Naive B cell (primary cell): ENCODE results near the gene CMSS1. TPM values are rescaled to one million over a fixed set of nuclear protein-coding genes. Genes with fewer than 3 reads are reported as not detected.

Source experiments
- ATAC-seq, 2 donors: fragments of 150-1000 bp; cut with Tn5 transposase; 2 replicates each; pipeline ENCODE4 v1.10.0; 2021; ENCODE audit warnings: low read depth in 2 of 2, mild to moderate bottlenecking in 2 of 2, moderate library complexity in 2 of 2
- DNase-seq: peaks from one replicate; pipeline ENCODE4 v3.0.0; 2022
- H3K27ac Mint-ChIP-seq, 6 donors: one replicate each; pipeline ENCODE4 v1.8.0; 2020 to 2022; ENCODE audit warnings: mild to moderate bottlenecking in 6 of 6, mixed read lengths in 6 of 6, moderate library complexity in 5 of 6, inconsistent platforms in 2 of 6
- H3K27me3 Mint-ChIP-seq, 3 donors: one replicate each; pipeline ENCODE4 v1.8.0; 2021 to 2022; ENCODE audit warnings: mixed read lengths in 3 of 3, mild to moderate bottlenecking in 1 of 3
- H3K36me3 Mint-ChIP-seq, 2 donors: one replicate each; pipeline ENCODE4 v1.8.0; 2020 to 2022; ENCODE audit warnings: mixed read lengths in 2 of 2, inconsistent platforms in 1 of 2, mild to moderate bottlenecking in 1 of 2
- H3K4me1 Mint-ChIP-seq, 3 donors: one replicate each; pipeline ENCODE4 v1.8.0; 2020 to 2022; ENCODE audit warnings: mixed read lengths in 3 of 3, inconsistent platforms in 1 of 3, mild to moderate bottlenecking in 1 of 3, moderate library complexity in 1 of 3
- H3K4me3 Mint-ChIP-seq, 8 donors: one replicate each; pipeline ENCODE4 v1.8.0; 2020 to 2022; ENCODE audit warnings: mild to moderate bottlenecking in 8 of 8, mixed read lengths in 8 of 8, moderate library complexity in 8 of 8, inconsistent platforms in 2 of 8
- H3K9me3 Mint-ChIP-seq, 7 donors: one replicate each; pipeline ENCODE4 v1.8.0; 2020 to 2022; ENCODE audit warnings: mixed read lengths in 7 of 7, mild to moderate bottlenecking in 5 of 7, inconsistent platforms in 2 of 7, moderate library complexity in 1 of 7
- polyA plus RNA-seq, 6 donors: library from polyadenylated mRNA; unstranded; fragments of 300-500 nt; fragmentation: Illumina TruSeq; gene quantifications; one replicate each; pipeline ENCODE4 v1.2.3, GENCODE V29; 2021; ENCODE audit warnings: low read depth in 6 of 6

The CMSS1 gene
- polyA plus RNA-seq, 6 donors from 2014 or later = 18.6 to 80.3 (median 26.7) TPM

DNA sequence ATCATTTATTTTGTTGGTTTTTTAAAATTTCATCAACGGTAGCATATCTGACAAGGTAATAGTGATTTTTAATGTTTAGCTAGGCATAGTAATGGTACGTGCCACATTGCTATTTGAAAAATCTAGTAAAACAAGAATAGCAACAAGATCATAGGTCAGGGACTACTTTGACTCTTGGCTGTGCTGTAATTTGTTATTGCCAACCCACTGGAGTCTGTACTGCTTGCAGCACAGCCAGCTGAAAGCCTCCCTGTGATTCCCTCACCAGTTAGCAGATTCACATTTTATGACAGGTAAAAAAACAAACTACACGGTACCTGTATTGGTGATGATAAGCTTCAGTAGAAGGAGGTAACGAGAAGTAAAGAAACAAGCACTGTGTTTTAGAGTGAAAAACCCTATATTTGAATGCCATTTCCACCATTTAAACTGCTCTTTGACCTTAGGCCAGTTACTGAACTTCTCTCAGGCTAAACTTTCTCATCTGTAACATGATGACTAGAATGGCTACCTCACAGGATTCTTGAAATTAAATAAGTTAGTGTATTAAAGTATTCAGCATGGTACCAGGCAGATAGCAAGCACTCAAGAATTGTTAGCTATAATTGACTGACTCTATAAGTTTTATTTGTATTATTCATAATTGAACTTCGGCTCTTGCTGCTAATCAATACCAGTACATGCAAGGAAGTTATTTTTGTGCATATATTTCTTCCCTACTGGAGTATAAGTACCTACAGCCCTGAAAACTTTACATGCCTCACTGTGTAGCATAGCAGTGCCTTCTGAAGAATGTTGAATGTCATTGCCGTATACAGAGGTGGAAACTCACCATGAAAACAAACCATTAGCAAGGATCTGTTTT, 280.5 kb downstream of the CMSS1 start:
- H3K27ac Mint-ChIP-seq = no peak overlapping the region
- H3K4me1 Mint-ChIP-seq = peaks cover 4 to 11% (median 7%) of the 10 kb centered on the region in 3 donors
- DNase-seq (no peak), ATAC-seq (no peak)
- H3K27me3 Mint-ChIP-seq = no peaks in the 10 kb centered on the region
- H3K4me3 Mint-ChIP-seq = no peak overlapping the region
- H3K9me3 Mint-ChIP-seq = peaks cover 0 to 6% (median 0%) of the 10 kb centered on the region in 7 donors
- H3K36me3 Mint-ChIP-seq = peaks cover 6 to 8% of the 10 kb centered on the region in 2 donors

DNA sequence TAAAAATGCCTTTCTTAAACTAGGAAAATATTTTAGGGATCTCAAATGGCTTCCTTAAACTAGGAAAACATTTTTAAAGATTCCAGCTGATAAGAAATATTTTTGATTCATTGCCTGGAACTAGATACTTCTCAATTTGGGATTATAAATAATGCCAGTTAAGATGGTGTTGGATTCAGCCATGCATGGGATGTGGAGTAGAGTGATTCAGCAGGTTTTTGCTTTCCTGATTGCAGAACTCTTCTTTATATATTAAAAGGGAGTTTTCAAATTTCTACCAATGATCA, 281.1 kb downstream of the CMSS1 start:
- Mint-ChIP-seq H3K9me3 (peaks cover 0 to 6% (median 0%) of the 10 kb centered on the region in 7 donors), H3K36me3 (peaks cover 6 to 8% of the 10 kb centered on the region in 2 donors), H3K27ac (no peak overlapping the region), H3K27me3 (no peaks in the 10 kb centered on the region), H3K4me3 (no peak overlapping the region), H3K4me1 (peaks cover 8 to 17% (median 13%) of the 10 kb centered on the region in 3 donors)
- no peak for ATAC-seq
- no peak for DNase-seq

DNA sequence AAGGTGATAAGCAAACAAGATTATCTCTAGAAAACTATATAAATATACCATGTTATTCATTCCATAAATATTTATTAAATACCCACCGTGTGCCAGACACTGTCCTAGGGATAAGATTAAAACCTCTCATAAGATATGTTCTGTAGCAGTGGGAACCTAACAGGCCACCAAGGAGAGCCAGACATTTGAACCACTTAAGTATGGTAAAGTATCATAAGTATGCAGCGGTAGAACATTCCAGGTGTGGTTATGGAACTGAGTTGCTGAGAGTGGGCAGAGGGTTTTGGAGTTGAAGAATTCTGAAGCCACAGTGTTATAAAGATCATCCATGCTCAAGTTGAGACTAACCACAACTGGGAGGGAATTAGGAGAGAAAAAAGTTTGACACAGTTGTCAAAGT, 282.0 kb downstream of the CMSS1 start:
- no peak overlapping the region for H3K4me3 Mint-ChIP-seq
- H3K4me1 Mint-ChIP-seq = peaks cover 10 to 23% (median 21%) of the 10 kb centered on the region in 3 donors
- peaks cover 0 to 6% (median 0%) of the 10 kb centered on the region in 7 donors for H3K9me3 Mint-ChIP-seq
- H3K27me3 Mint-ChIP-seq = no peaks in the 10 kb centered on the region
- ATAC-seq (no peak), DNase-seq (no peak)
- H3K27ac Mint-ChIP-seq = no peak overlapping the region
- peaks cover 6 to 8% of the 10 kb centered on the region in 2 donors for H3K36me3 Mint-ChIP-seq

DNA sequence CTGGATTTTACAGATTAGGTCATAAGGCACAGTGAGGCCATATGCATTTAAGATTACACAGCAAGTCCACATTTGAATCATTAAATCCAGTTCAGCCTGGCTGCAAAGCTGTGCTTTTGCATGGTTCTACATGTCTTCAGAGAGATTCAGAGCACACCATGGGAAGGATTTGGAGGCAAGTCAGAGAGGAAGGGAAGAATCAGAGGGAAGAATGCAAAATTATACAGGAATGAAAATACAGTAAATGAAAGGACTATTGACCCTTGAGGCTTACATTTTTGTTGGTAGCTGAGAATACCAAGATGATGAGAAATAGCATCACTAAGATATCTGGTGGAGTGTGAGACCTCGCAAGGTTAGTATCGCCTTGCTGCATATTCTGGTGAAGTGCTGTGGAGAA, 282.8 kb downstream of the CMSS1 start:
- no peak overlapping the region for H3K27ac Mint-ChIP-seq
- no peak overlapping the region for H3K4me3 Mint-ChIP-seq
- DNase-seq (no peak), ATAC-seq (no peak)
- H3K36me3 Mint-ChIP-seq = peaks cover 6 to 8% of the 10 kb centered on the region in 2 donors
- H3K27me3 Mint-ChIP-seq = no peaks in the 10 kb centered on the region
- H3K9me3 Mint-ChIP-seq = peaks cover 0 to 6% (median 0%) of the 10 kb centered on the region in 7 donors
- H3K4me1 Mint-ChIP-seq = peaks cover 14 to 32% (median 29%) of the 10 kb centered on the region in 3 donors

DNA sequence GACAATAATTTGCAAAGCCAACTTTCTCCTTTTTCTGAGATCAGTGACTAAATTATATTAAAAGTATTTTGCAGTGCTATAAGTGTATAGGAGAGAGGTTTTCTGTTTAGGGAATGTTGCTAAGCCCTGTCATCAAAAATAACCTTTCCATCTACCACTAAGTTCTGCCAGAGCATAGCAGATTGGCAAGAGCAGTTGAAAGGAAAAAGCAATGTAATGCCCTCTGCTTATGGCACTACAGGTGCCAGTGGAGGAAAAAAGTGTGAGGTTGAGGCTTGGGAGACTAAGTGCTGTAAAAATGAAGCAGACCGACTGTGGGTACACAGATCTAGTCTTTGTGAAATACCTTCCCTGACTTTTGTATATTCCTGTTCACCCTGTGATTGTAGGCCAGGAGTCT, 285.1 kb downstream of the CMSS1 start:
- Mint-ChIP-seq H3K36me3 (peaks cover 0 to 8% of the 10 kb centered on the region in 2 donors), H3K9me3 (peaks cover 0 to 6% (median 0%) of the 10 kb centered on the region in 7 donors), H3K4me3 (peak overlapping the region in 1 of 8 donors; percentile 49), H3K27me3 (no peaks in the 10 kb centered on the region), H3K27ac (peak overlapping the region in 2 of 6 donors; percentile 22 to 44), H3K4me1 (peaks cover 22 to 37% (median 36%) of the 10 kb centered on the region in 3 donors)
- ATAC-seq (no peak), DNase-seq (no peak)

DNA sequence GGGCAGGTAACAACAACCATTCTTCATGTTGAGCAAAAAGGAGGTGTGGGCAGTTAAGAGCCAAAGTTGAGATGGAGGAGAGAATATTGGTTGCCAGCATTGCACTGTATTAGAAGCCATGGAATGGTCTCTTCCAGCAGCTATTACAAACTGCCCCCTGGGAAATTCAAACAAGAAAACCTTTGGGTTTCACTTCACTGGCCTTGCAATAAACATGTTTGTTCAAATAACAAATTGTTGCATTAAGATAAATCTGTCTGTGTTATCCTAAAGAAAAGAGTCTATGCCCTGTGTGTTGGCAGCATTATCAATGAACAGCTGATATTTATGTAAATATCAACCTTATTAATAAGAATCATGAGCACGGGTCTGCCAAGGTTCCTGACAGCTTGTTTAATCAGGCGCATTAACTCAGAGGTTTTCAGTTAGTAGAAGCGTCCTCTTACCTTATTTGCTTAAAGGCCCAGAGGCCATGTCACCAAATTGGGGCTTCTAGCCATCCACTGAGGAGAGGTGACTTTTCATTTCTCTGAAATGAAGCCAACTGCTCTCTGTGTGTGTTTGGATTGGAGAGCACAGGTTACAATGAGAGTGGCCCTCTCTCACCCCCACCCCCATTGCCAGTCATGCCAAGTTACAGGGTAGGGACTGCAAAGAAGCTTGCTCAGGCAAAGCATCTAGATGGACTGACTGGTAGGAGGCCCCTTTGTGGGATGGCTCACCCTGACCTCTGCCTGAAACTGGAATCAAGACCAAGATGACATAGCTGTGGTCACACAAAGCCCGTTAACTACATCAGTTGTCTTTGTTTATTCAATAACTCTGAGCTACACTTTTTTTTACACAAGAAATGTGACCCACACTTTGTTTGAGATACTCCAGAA, 286.1 kb downstream of the CMSS1 start:
- Mint-ChIP-seq H3K4me1 (peaks cover 22 to 37% (median 36%) of the 10 kb centered on the region in 3 donors), H3K27me3 (no peaks in the 10 kb centered on the region), H3K36me3 (peaks cover 0 to 8% of the 10 kb centered on the region in 2 donors), H3K9me3 (peaks cover 0 to 6% (median 0%) of the 10 kb centered on the region in 7 donors), H3K4me3 (peak overlapping the region in 1 of 8 donors; percentile 63), H3K27ac (peak overlapping the region in 5 of 6 donors; percentile 22 to 88 (median 57))
- no peak for DNase-seq
- no peak for ATAC-seq

DNA sequence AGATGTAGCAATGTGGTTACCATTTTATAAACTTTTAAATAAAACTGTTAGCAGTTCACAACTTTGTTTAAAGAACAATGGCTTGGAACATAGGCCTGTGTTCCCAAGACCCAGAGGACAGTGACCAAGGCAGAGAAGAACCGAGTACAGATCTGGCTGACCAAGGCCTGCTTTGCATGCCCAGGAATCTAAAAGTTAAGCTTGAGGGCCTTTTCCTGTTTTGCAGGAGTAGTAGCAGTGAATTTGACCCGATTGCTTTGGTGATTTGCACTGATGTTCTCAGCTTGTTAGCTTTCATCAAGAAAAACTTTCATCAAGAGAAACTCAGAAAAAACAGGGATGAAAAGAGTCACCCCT, 286.8 kb downstream of the CMSS1 start:
- peak overlapping the region in 1 of 8 donors; percentile 38 for H3K4me3 Mint-ChIP-seq
- ATAC-seq = no peak
- DNase-seq = no peak
- no peaks in the 10 kb centered on the region for H3K27me3 Mint-ChIP-seq
- peaks cover 22 to 37% (median 36%) of the 10 kb centered on the region in 3 donors for H3K4me1 Mint-ChIP-seq
- H3K9me3 Mint-ChIP-seq = peaks cover 0 to 6% (median 0%) of the 10 kb centered on the region in 7 donors
- H3K27ac Mint-ChIP-seq = peak overlapping the region in 5 of 6 donors; percentile 1 to 88 (median 33)
- H3K36me3 Mint-ChIP-seq = peaks cover 0 to 8% of the 10 kb centered on the region in 2 donors

DNA sequence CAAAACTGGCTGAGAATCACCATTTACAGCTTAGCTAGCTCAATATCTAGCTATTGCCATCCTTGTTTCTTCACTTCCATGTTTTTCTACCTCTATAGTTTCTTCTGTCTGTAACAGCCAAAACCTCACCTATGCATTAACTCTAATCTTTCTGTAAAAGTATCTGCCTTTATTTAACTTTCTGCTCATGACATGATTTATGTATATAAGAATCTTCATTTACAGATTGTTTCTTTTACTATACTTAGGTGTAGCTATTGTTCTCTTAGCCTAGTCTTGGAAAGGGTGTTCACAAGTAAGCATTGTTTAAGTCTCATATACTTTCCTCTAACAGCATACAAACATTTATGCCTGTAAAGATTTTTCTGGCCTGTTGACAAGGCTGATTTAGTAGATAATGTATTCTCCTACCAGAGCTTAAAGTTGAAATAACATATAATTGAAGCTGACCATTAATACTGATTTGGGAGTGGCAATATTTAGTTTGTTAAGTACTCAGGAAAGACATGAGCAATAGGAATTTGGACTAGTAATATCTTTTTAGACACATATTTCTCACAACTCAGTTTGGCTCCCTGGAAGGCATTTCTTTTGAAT, 287.3 kb downstream of the CMSS1 start:
- peaks cover 22 to 37% (median 36%) of the 10 kb centered on the region in 3 donors for H3K4me1 Mint-ChIP-seq
- no peaks in the 10 kb centered on the region for H3K27me3 Mint-ChIP-seq
- ATAC-seq = no peak
- peaks cover 0 to 8% of the 10 kb centered on the region in 2 donors for H3K36me3 Mint-ChIP-seq
- H3K4me3 Mint-ChIP-seq = no peak overlapping the region
- H3K9me3 Mint-ChIP-seq = peaks cover 0 to 6% (median 0%) of the 10 kb centered on the region in 7 donors
- DNase-seq = no peak
- H3K27ac Mint-ChIP-seq = peak overlapping the region in 4 of 6 donors; percentile 1 to 33 (median 28)

DNA sequence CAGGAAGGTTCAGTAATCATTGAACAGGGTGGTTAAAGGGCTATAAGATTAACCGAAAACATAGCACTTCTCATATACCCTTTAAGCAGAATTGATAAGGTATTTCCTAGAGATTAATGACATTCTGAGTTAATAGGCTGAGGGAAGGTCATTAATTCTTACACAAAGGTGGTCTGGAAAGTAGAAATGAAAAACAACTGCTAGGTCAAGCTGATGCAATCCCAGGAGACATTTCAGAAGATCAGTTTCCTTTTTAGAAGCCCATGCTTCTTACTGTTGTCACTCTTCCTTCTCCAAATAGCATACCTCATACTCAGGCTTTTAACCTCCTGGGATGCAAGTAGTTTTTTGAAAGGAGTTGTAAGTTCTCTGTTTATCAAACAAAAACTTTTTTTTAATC, 287.8 kb downstream of the CMSS1 start:
- ATAC-seq = no peak
- Mint-ChIP-seq H3K4me1 (peaks cover 22 to 37% (median 36%) of the 10 kb centered on the region in 3 donors), H3K27me3 (no peaks in the 10 kb centered on the region)

DNA sequence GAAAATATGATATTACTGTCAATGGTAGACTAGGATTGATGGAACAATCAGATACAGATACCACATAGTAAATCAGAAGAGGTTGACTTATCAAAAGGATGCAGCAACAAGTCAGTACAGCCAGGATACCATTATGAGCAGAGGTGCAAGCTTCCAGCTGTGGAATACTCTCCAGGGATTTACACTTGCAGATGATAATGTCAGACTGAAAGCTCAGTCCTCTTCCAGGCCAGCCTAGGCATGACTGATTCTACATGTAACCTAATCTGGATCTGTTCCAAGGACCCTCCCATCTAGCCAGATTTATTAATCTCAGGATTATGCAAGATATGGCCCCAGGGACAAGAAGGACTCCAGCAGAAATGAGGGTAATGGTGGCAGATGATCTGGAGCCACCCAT, 288.4 kb downstream of the CMSS1 start:
- H3K4me3 Mint-ChIP-seq = no peak overlapping the region
- H3K27me3 Mint-ChIP-seq = no peaks in the 10 kb centered on the region
- H3K9me3 Mint-ChIP-seq = peaks cover 0 to 5% (median 0%) of the 10 kb centered on the region in 7 donors
- H3K4me1 Mint-ChIP-seq = peaks cover 22 to 36% (median 35%) of the 10 kb centered on the region in 3 donors
- DNase-seq (no peak), ATAC-seq (no peak)
- H3K36me3 Mint-ChIP-seq = peaks cover 0 to 4% of the 10 kb centered on the region in 2 donors
- H3K27ac Mint-ChIP-seq = peak overlapping the region in 2 of 6 donors; percentile 34 to 35

More for the DNA sequence above, 287.8 kb downstream of the CMSS1 start:
- H3K27ac Mint-ChIP-seq = peak overlapping the region in 1 of 6 donors; percentile 27
- H3K4me3 Mint-ChIP-seq = peak overlapping the region in 1 of 8 donors; percentile 27
- no peak for DNase-seq
- peaks cover 0 to 8% of the 10 kb centered on the region in 2 donors for H3K36me3 Mint-ChIP-seq
- H3K9me3 Mint-ChIP-seq = peaks cover 0 to 6% (median 0%) of the 10 kb centered on the region in 7 donors

DNA sequence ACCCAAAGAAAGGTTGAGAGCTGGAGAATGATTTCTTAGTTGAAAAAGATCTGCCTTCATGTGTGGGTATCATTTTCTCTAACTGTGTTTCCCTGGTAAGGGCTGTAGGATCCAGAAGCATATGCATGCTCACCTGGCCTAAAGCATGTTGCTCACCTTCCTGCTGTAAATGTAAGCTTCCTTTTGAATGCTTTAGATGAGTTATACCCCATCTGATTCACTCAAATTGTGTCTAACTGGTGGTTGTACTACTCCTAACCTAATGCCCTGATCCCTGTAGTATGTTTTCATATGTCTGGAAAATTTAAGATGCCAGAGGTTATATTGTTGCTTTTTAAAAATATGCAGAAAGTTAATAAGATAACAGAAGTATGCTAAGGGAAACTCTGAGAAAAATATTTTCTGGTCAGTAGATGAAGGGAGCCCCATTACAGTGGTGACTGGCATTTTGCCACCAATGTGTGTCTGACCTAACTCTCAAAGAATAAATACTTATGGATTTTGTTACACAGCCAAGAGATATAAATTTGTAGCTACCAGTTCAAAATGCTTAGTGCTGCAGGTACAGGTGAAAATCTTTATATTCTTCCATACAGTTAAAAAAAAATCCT, 289.0 kb downstream of the CMSS1 start:
- no peaks in the 10 kb centered on the region for H3K27me3 Mint-ChIP-seq
- H3K36me3 Mint-ChIP-seq = no peaks in the 10 kb centered on the region
- no peak overlapping the region for H3K4me3 Mint-ChIP-seq
- no peaks in the 10 kb centered on the region for H3K9me3 Mint-ChIP-seq
- no peak for ATAC-seq
- H3K4me1 Mint-ChIP-seq = peaks cover 22 to 36% (median 32%) of the 10 kb centered on the region in 3 donors
- DNase-seq = no peak
- peak overlapping the region in 1 of 6 donors; percentile 35 for H3K27ac Mint-ChIP-seq

DNA sequence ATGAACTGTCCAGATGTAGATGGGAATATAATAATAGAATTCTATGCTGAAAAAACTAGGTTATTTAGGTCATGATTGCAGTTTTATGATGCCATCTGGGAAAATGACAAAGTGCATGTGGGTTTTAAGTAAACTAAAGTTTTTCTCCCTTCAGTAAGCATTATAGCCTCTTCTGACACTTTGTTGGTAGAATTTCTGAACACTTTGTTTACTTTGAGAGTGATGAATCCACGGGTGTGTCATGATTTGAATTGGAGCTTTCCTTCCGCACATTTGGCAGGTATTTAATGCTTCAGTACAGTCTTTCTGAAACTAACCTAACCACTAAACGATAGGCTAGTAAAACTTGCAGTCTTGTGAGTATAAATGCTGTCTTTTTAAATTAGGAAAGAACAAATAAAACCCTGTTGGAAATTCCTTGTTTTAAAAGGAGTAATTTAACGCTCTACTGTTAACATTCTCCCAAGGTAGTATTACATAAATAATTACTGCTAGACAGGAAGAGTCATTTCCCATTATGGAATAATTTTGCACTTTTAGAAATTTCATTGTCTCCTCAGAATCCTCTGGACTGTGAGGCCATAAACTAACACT, 289.7 kb downstream of the CMSS1 start:
- H3K27me3 Mint-ChIP-seq = no peaks in the 10 kb centered on the region
- H3K4me3 Mint-ChIP-seq = no peak overlapping the region
- peaks cover 22 to 36% (median 32%) of the 10 kb centered on the region in 3 donors for H3K4me1 Mint-ChIP-seq
- H3K27ac Mint-ChIP-seq = no peak overlapping the region
- no peak for DNase-seq
- ATAC-seq = no peak
- H3K36me3 Mint-ChIP-seq = no peaks in the 10 kb centered on the region
- no peaks in the 10 kb centered on the region for H3K9me3 Mint-ChIP-seq
